Measurements from ENCODE around the gene SCUBE1. TPM values are rescaled to one million over a fixed set of nuclear protein-coding genes. Genes with fewer than 3 reads are reported as not detected.

Gene SCUBE1
- total RNA-seq, 1 donor from 2014 or later, result 2.9 TPM

DNA sequence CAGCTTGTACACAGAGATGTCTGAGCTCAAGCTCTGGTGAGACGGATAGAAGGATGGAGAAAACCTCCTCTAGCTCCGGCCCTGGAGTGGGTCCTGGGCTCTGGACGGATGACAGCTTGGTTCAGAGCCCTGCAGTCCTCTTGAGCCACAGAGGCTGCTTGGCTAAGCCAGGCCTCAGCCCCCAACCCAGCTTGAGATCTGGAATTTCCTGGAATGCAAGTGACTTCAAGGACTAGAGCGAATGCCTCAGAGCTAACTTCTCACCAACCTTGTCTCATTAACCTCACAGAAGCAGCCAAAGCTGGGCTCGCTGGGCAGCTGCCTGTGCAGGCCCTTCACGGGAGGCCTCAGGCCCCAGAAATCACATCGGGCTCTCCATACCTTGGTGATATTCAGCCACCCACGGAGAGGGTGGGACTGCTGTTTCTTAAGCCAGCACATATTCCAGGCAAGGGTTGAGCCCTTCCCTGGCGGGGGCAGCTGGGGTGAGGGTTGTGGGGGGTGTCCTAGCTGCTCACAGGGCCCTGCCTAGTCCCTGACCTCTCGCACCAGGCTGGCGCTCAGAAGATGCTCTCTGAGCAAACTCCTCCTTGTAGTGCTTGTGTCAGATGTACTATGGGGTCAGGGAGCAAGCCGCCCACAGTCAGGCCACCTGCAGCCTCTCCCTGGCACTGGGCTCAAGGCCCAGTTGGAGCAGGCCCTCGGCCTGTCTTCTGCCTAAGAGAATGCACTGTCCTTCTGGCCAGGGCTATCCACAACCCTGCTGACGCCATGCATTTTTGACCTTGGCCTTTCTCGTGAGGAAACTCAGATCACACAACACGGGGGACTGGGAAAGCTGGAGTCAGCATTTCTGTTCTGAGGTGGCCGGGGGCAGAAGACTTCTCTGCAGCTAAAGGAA is 82.6 kb downstream of the SCUBE1 start:
- TF ChIP-seq, protein P1, sequence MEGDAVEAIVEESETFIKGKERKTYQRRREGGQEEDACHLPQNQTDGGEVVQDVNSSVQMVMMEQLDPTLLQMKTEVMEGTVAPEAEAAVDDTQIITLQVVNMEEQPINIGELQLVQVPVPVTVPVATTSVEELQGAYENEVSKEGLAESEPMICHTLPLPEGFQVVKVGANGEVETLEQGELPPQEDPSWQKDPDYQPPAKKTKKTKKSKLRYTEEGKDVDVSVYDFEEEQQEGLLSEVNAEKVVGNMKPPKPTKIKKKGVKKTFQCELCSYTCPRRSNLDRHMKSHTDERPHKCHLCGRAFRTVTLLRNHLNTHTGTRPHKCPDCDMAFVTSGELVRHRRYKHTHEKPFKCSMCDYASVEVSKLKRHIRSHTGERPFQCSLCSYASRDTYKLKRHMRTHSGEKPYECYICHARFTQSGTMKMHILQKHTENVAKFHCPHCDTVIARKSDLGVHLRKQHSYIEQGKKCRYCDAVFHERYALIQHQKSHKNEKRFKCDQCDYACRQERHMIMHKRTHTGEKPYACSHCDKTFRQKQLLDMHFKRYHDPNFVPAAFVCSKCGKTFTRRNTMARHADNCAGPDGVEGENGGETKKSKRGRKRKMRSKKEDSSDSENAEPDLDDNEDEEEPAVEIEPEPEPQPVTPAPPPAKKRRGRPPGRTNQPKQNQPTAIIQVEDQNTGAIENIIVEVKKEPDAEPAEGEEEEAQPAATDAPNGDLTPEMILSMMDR (IDR thresholded peaks at IDR 0.05), result no peak
- no peak for DNase-seq (ENCODE audit: low spot score in 2 of 2)
- H3K36me3 ChIP-seq, result no peaks in the 10 kb centered on the region
- intact Hi-C loops (cut with DNase I), result no loop called here
- H3K4me3 ChIP-seq, result no peak overlapping the region
- peaks cover 0 to 7% of the 10 kb centered on the region in 2 donors for H3K4me1 ChIP-seq
- no peaks in the 10 kb centered on the region for H3K9me3 ChIP-seq
- no peak overlapping the region for H3K27ac ChIP-seq
- H3K27me3 ChIP-seq, result peaks cover 5% of the 10 kb centered on the region

DNA sequence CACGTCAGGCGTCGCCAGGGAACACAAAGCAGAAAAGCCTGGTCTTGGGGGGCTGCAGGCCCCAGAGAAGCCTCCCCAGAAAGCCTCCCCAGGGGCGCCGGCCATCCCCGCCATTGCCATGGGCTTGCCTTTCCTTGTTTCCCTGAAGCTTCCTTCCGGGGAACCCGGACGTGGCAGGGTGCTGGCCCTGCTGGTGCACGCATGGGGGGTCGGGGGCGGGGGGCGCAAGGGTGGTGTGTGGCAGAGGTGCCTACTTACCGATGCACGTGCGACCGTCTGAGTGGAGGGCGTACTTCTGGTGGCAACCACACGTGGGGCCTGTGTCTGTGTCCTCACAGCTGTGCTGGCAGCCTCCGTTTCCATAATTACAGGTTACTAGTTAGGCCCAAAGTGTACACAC is 85.2 kb downstream of the SCUBE1 start:
- no peak overlapping the region for H3K4me3 ChIP-seq
- H3K9me3 ChIP-seq, result no peaks in the 10 kb centered on the region
- TF ChIP-seq, protein P1 (IDR thresholded peaks at IDR 0.05), result no peak
- intact Hi-C loops (cut with DNase I), result no loop called here
- H3K4me1 ChIP-seq, result no peaks in the 10 kb centered on the region
- no peak for DNase-seq (ENCODE audit: low spot score in 2 of 2)
- no peaks in the 10 kb centered on the region for H3K27me3 ChIP-seq
- no peaks in the 10 kb centered on the region for H3K36me3 ChIP-seq
- H3K27ac ChIP-seq, result no peak overlapping the region

DNA sequence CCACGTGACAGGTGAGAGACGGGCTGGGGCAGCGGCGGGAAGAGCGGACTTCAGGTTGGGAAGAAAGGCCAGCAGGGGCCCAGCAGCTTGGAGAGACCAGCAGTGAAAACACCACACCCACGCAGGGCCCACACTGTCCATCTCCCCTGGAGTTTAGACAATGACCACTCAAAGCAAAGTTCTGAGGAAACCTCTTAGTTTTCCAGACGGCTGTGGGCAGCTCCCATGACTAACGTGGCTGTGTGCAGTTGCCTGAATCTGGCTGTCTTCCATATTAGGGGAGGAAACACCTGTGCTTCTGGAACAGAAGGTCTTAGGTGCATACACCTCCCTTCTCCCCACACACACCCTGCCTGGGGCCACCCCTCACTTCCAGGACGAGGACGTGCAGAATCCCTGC is 85.6 kb downstream of the SCUBE1 start:
- H3K9me3 ChIP-seq, result no peaks in the 10 kb centered on the region
- no peaks in the 10 kb centered on the region for H3K36me3 ChIP-seq
- TF ChIP-seq, protein P1 (IDR thresholded peaks at IDR 0.05), result no peak
- no peaks in the 10 kb centered on the region for H3K27me3 ChIP-seq
- H3K4me1 ChIP-seq, result no peaks in the 10 kb centered on the region
- intact Hi-C loops (cut with DNase I), result no loop called here
- H3K4me3 ChIP-seq, result no peak overlapping the region
- no peak overlapping the region for H3K27ac ChIP-seq
- no peak for DNase-seq (ENCODE audit: low spot score in 2 of 2)

DNA sequence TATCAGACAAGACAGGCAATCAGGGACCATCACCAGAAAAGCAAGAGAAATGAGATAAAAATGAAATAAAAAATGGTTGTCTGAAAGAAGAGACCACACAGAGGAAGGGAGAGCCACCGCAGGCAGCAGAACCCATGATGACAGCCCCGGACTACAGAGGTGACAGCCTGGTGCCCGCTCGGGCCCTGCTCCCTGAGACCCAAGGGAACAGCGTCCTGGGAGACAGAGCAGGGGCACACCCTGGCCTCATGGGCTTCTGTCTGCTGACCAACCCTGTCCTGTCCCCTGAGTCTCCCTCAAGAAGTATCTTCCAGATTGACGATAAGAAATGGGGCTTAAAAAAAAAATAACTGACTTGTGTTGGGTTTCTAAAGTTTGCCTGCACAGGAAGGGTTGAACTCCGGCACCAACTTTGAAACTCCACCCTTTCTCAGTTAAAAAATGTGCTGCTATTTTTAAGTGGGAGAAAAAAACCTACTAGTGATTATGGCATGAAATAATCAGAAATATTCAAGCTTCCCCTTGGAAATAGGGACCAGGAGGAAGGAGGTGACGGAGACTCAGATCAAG is 86.1 kb downstream of the SCUBE1 start:
- intact Hi-C loops (cut with DNase I), result no loop called here
- Histone ChIP-seq H3K9me3 (no peaks in the 10 kb centered on the region), H3K4me1 (no peaks in the 10 kb centered on the region), H3K36me3 (no peaks in the 10 kb centered on the region), H3K4me3 (no peak overlapping the region), H3K27ac (no peak overlapping the region), H3K27me3 (no peaks in the 10 kb centered on the region)
- TF ChIP-seq, protein P1 (IDR thresholded peaks at IDR 0.05), result no peak
- DNase-seq (ENCODE audit: low spot score in 2 of 2), result no peak

DNA sequence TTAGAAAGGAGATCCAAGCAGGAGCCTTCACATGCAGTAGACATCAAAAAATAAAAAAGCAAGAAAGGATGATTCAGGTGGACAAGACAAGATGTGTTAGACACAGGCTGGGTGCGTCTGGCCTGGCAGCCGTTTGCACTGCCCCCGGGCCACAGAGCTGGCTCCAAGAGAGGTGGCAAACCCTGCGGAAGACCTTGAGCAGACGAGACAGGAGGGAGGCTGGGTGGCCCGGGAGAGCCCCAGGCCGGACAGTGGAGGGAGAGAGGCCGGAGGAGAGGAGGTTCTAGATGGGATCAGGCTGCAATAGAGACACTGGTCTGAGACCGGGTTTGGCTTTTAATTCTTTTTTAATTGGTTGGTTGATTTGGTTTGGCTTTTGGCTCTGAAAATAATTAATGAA is 86.6 kb downstream of the SCUBE1 start:
- TF ChIP-seq, protein P1 (IDR thresholded peaks at IDR 0.05), result no peak
- no peak overlapping the region for H3K27ac ChIP-seq
- intact Hi-C loops (cut with DNase I), result no loop called here
- DNase-seq (ENCODE audit: low spot score in 2 of 2), result no peak
- H3K27me3 ChIP-seq, result no peaks in the 10 kb centered on the region
- no peaks in the 10 kb centered on the region for H3K9me3 ChIP-seq
- no peaks in the 10 kb centered on the region for H3K4me1 ChIP-seq
- no peaks in the 10 kb centered on the region for H3K36me3 ChIP-seq
- H3K4me3 ChIP-seq, result no peak overlapping the region
